Tibial nerve (tissue), 4 donors: ENCODE results near the gene SLC6A13. TPM values are rescaled to one million over a fixed set of nuclear protein-coding genes. Genes with fewer than 3 reads are reported as not detected.

Experiments used
- DNase-seq, 2 donors: peaks; one replicate each; pipeline ENCODE4 v3.0.0-alpha.2; 2019; ENCODE audit warnings: low spot score in 2 of 2
- H3K27ac ChIP-seq, 4 donors: fragments of 200-600 bp; sonication (generic) in 3 of 4; one replicate each; pipeline ENCODE4 v1.5.1; 2017 to 2019; ENCODE audit warnings: mild to moderate bottlenecking in 1 of 4
- H3K27me3 ChIP-seq, 2 donors: fragments of 200-600 bp; sonication (generic) in 1 of 2; one replicate each; pipeline versions ENCODE4 v1.5.1 to v1.6.0; 2017 to 2019
- H3K36me3 ChIP-seq, 3 donors: fragments of 200-600 bp; sonication (generic); one replicate each; pipeline ENCODE4 v1.5.1; 2018 to 2019
- H3K4me1 ChIP-seq, 4 donors: fragments of 200-600 bp; sonication (generic) in 3 of 4; one replicate each; pipeline ENCODE4 v1.5.1; 2017 to 2019
- H3K4me3 ChIP-seq, 4 donors: fragments of 200-600 bp; sonication (generic) in 3 of 4; one replicate each; pipeline ENCODE4 v1.5.1; 2017 to 2019; ENCODE audit warnings: mild to moderate bottlenecking in 1 of 4, moderate library complexity in 1 of 4
- H3K9me3 ChIP-seq, 4 donors: fragments of 200-600 bp; sonication (generic) in 3 of 4; one replicate each; pipeline ENCODE4 v1.5.1; 2017 to 2019
- EP300 ChIP-seq, 2 donors: sonication (generic); formaldehyde crosslinking; IDR thresholded peaks; one replicate each; pipeline ENCODE4 v1.6.1; 2017; ENCODE audit warnings: antibody characterized with exemption in 2 of 2, mild to moderate bottlenecking in 1 of 2
- POLR2A ChIP-seq, 2 donors: fragments of 450-650 bp; IDR thresholded peaks; one replicate each; pipeline ENCODE4 v1.6.1; 2017; ENCODE audit warnings: antibody characterized with exemption in 2 of 2, mild to moderate bottlenecking in 2 of 2, moderate library complexity in 2 of 2
- WGBS, 2 donors: methylation state at CpG; one replicate each; pipeline ENCODE4 v1.1.5; 2018; 5-methylcytosine and 5-hydroxymethylcytosine counted together
- total RNA-seq, 4 donors: library from RNA; depleted of rRNA; stranded (reverse); fragments of >200 nt; gene quantifications; one replicate each; pipeline ENCODE4 v1.1.0, GENCODE V29; 2016
- TF ChIP-seq, protein P1 (sequence below), 5 experiments: fragments of 200-600 bp in 3 of 5; fragments of 450-650 bp in 2 of 5; sonication (generic) in 3 of 5; IDR thresholded peaks; one replicate each; pipeline ENCODE4 v1.5.1; 2016 to 2019; ENCODE audit warnings: antibody characterized with exemption in 5 of 5, mild to moderate bottlenecking in 3 of 5, moderate library complexity in 2 of 5

SLC6A13 gene
- total RNA-seq, 4 donors from 2014 or later, result 0.21 to 1.5 TPM; not detected in 2

DNA sequence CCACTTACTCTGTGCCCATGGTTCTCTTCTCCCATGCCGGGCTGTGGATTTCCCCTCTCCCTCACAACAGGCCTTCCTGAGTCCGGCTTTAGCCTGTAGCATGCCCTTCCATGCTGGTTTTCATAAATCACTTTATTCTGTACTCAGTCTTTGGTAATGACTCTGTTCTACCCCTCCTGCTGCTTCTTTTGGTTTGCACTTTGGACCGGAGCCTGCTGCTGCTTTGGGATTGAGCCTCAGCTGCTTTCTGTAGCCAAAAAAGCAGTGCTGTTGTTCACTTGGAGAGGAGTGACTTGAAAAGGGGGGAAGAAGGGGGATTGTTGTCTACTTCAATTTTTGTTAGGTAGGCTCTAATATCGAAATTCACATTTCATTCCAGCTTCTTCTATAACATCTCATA lies 8.5 kb upstream of the SLC6A13 start:
- H3K4me3 ChIP-seq, result no peak overlapping the region
- no peak for DNase-seq
- H3K27ac ChIP-seq, result no peak overlapping the region
- no peaks in the 10 kb centered on the region for H3K9me3 ChIP-seq
- no peaks in the 10 kb centered on the region for H3K27me3 ChIP-seq
- 36 to 48% methylated on average over 4 of the region's 4 CpGs for WGBS, 2 donors
- no peaks in the 10 kb centered on the region for H3K36me3 ChIP-seq
- H3K4me1 ChIP-seq, result peaks cover 0 to 50% (median 0%) of the 10 kb centered on the region in 4 donors
- TF ChIP-seq, protein P1, sequence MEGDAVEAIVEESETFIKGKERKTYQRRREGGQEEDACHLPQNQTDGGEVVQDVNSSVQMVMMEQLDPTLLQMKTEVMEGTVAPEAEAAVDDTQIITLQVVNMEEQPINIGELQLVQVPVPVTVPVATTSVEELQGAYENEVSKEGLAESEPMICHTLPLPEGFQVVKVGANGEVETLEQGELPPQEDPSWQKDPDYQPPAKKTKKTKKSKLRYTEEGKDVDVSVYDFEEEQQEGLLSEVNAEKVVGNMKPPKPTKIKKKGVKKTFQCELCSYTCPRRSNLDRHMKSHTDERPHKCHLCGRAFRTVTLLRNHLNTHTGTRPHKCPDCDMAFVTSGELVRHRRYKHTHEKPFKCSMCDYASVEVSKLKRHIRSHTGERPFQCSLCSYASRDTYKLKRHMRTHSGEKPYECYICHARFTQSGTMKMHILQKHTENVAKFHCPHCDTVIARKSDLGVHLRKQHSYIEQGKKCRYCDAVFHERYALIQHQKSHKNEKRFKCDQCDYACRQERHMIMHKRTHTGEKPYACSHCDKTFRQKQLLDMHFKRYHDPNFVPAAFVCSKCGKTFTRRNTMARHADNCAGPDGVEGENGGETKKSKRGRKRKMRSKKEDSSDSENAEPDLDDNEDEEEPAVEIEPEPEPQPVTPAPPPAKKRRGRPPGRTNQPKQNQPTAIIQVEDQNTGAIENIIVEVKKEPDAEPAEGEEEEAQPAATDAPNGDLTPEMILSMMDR (IDR thresholded peaks at IDR 0.05), result no peak
- no peak for TF ChIP-seq POLR2A (IDR thresholded peaks at IDR 0.05)
- no peak for TF ChIP-seq EP300 (IDR thresholded peaks at IDR 0.05)

DNA sequence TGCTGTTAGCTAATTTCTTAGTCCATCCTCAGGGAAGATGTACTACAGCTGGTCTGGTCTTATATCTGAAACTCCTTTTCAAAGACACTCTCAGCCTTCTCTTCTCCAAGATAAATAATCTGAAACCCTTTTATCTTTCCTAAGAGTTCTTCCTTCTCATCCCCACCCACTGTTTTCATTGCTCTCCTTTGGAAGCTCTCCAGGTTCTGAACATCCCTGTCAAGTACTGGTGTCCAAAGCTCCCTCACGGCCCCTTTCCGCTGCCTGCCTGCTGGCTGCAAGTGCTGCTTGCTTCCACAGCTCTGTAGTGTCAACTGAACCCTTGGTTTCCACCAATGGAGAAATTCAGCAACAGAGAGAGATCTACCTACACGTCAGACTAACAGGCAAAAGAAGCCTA lies 6.6 kb upstream of the SLC6A13 start:
- Histone ChIP-seq H3K4me3 (no peak overlapping the region), H3K27me3 (no peaks in the 10 kb centered on the region), H3K4me1 (peaks cover 0 to 50% (median 0%) of the 10 kb centered on the region in 4 donors), H3K36me3 (no peaks in the 10 kb centered on the region), H3K27ac (no peak overlapping the region), H3K9me3 (no peaks in the 10 kb centered on the region)
- no peak for TF ChIP-seq EP300 (IDR thresholded peaks at IDR 0.05)
- TF ChIP-seq, protein P1 (IDR thresholded peaks at IDR 0.05), result no peak
- no peak for TF ChIP-seq POLR2A (IDR thresholded peaks at IDR 0.05)
- peak; percentile 18 to 27 for DNase-seq
- 36 to 40% methylated on average over 3 of the region's 3 CpGs for WGBS, 2 donors

DNA sequence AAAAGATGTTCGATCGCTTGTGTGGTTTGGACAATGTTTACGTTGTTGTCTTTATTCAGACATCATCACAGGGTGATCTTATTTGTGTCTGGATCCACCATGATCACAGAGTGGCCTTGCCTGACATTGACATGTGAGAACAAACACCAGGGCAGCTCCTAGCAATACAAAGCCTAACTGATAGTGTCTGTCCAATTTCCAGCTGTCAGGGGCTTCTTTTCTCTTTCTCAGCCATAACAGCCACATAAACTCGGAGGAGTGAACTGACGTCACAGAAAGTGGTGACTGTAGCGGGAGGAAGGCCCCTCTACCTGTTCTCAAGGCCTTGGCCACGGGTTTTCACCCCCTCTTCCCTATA lies 5.8 kb upstream of the SLC6A13 start:
- Histone ChIP-seq H3K27ac (no peak overlapping the region), H3K36me3 (no peaks in the 10 kb centered on the region), H3K4me1 (peaks cover 0 to 50% (median 0%) of the 10 kb centered on the region in 4 donors), H3K9me3 (no peaks in the 10 kb centered on the region), H3K27me3 (no peaks in the 10 kb centered on the region), H3K4me3 (no peak overlapping the region)
- 52 to 62% methylated on average over 7 of the region's 7 CpGs for WGBS, 2 donors
- TF ChIP-seq EP300 (IDR thresholded peaks at IDR 0.05) (no peak), POLR2A (IDR thresholded peaks at IDR 0.05) (no peak)
- TF ChIP-seq, protein P1 (IDR thresholded peaks at IDR 0.05), result no peak
- DNase-seq, result no peak

DNA sequence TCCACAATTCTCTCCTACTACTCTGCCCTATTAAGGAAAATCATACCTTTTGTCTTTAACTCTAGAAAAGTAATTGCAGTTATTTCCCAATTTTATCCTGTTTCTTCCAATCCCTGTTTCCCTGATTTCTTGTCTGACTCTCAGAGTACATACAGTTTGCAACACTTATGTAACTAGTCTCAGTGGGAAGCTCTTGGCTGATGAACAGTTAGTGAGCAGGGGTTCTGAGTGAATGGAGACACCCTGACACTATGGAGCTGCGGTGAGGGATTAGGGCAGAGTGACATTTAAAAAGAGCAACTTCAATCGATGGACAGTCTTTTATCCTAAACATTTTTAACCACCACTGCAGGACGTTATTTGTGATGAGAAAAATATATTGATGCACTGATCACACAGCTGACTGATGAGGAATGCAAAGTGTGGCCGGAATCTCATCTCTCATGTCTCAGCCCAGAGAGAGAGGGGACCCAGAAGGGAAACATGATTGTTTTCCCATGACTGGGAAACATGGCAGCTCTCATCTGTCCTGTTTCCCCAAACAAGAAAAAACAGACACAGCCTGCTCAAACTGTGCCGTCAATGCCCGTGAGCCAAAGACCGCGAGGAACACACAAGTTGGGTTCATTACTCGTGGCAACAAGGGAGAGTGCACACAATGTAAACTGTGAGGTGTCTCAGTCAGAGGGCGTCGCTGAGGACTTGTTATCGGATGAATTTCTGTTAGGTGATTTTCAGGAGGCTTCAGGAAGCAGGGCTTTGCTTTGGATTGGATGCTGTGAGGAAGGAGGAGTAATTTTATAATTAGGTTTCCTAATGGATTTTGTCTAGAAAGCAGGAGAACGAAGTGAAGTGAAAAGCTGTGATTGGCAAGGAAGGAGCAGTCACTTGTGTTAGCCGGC lies 5.2 kb upstream of the SLC6A13 start:
- no peak overlapping the region for H3K4me3 ChIP-seq
- TF ChIP-seq EP300 (IDR thresholded peaks at IDR 0.05), result no peak
- TF ChIP-seq, protein P1 (IDR thresholded peaks at IDR 0.05), result no peak
- no peak for TF ChIP-seq POLR2A (IDR thresholded peaks at IDR 0.05)
- no peak for DNase-seq
- H3K9me3 ChIP-seq, result no peaks in the 10 kb centered on the region
- peaks cover 0 to 44% (median 0%) of the 10 kb centered on the region in 4 donors for H3K4me1 ChIP-seq
- H3K27me3 ChIP-seq, result no peaks in the 10 kb centered on the region
- 47 to 52% methylated on average over 14 of the region's 14 CpGs for WGBS, 2 donors
- H3K36me3 ChIP-seq, result no peaks in the 10 kb centered on the region
- no peak overlapping the region for H3K27ac ChIP-seq

DNA sequence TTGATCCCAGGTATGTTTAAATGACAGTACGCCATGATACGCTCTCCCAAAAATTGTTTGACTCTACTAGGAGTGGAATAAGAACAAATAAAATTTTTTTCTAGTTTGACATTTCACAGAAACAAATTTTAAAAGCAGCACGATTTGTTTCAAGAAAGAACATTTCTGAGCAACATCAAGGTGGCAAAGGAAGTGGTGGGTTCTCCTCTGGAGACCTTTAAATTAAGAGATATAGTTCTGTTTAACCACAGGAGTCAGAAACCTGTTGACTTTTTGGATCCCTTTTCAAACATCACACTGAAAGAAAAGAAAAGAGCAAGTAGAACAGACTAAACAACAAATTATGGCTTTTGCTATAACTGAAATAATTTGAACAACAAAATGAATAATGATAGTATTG lies 2.5 kb upstream of the SLC6A13 start:
- Histone ChIP-seq H3K27me3 (peaks cover 0 to 9% of the 10 kb centered on the region in 2 donors), H3K9me3 (no peaks in the 10 kb centered on the region), H3K4me1 (peaks cover 0 to 22% (median 0%) of the 10 kb centered on the region in 4 donors), H3K36me3 (no peaks in the 10 kb centered on the region), H3K4me3 (no peak overlapping the region), H3K27ac (no peak overlapping the region)
- TF ChIP-seq EP300 (IDR thresholded peaks at IDR 0.05) (no peak), POLR2A (IDR thresholded peaks at IDR 0.05) (no peak)
- TF ChIP-seq, protein P1 (IDR thresholded peaks at IDR 0.05), result no peak
- no peak for DNase-seq
- 46 to 49% methylated on average over 3 of the region's 3 CpGs for WGBS, 2 donors
